Measurements from ENCODE around the gene TTC7B.

DNA sequence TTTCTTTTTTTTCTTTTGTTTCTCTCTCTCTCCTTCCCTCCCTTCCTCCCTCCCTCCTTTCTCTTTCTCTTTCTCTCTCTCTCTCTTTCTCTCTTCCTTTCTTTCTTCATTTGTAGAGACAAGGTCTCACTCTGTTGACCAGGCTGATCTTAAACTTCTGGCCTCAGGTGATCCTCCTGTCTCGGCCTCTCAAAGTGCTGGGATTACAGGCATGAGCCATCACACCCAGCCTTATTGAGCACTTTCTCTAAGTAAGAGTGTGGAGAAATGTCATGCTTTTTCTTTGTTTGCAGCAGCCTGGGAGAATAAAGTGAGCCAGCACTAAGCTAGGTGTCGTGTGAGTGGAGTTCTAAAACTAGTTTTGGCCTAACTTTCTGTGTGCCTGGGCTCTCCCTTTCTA is 74.0 kb downstream of the TTC7B start:
- TF ChIP-seq PHF8 (conservative IDR thresholded peaks at IDR 0.05; ENCODE audit: low read depth, low read length) (no peak), EZH2 (IDR thresholded peaks at IDR 0.05; ENCODE audit: low read depth, low read length, severe bottlenecking) (no peak), POU5F1 (IDR thresholded peaks at IDR 0.05; ENCODE audit: low read depth, low read length) (no peak), POLR2A (IDR thresholded peaks at IDR 0.05; ENCODE audit: control extremely low read depth in 1 of 2, low read depth in 2 of 2, low read length in 2 of 2) (no peak), TAF1 (IDR thresholded peaks at IDR 0.05; ENCODE audit: low read depth, low read length) (no peak), EP300 (IDR thresholded peaks at IDR 0.05; ENCODE audit: borderline replicate concordance in 1 of 2, low read depth in 2 of 2, low read length in 2 of 2) (no peak), RNF2 (IDR thresholded peaks at IDR 0.05; ENCODE audit: borderline replicate concordance, low read depth, low read length, missing control alignments, poor library complexity, severe bottlenecking) (no peak)
- TF ChIP-seq, protein P1, sequence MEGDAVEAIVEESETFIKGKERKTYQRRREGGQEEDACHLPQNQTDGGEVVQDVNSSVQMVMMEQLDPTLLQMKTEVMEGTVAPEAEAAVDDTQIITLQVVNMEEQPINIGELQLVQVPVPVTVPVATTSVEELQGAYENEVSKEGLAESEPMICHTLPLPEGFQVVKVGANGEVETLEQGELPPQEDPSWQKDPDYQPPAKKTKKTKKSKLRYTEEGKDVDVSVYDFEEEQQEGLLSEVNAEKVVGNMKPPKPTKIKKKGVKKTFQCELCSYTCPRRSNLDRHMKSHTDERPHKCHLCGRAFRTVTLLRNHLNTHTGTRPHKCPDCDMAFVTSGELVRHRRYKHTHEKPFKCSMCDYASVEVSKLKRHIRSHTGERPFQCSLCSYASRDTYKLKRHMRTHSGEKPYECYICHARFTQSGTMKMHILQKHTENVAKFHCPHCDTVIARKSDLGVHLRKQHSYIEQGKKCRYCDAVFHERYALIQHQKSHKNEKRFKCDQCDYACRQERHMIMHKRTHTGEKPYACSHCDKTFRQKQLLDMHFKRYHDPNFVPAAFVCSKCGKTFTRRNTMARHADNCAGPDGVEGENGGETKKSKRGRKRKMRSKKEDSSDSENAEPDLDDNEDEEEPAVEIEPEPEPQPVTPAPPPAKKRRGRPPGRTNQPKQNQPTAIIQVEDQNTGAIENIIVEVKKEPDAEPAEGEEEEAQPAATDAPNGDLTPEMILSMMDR (IDR thresholded peaks at IDR 0.05; ENCODE audit: control extremely low read depth in 1 of 3, insufficient read depth in 1 of 3, low read depth in 1 of 3, low read length in 3 of 3): no peak
- TF ChIP-seq, protein P2, sequence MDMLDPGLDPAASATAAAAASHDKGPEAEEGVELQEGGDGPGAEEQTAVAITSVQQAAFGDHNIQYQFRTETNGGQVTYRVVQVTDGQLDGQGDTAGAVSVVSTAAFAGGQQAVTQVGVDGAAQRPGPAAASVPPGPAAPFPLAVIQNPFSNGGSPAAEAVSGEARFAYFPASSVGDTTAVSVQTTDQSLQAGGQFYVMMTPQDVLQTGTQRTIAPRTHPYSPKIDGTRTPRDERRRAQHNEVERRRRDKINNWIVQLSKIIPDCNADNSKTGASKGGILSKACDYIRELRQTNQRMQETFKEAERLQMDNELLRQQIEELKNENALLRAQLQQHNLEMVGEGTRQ (IDR thresholded peaks at IDR 0.05; ENCODE audit: low read length): no peak
